Astrocyte (in vitro differentiated cells and primary cell): ENCODE data around the gene PDP2.

Experiments used
- EZH2 ChIP-seq: IDR thresholded peaks from 2 replicates; pipeline ENCODE4 v1.6.1; 2012; ENCODE audit warnings: mild to moderate bottlenecking, low read length, inconsistent platforms; ENCODE audit not compliant: insufficient read depth
- TF ChIP-seq, protein P1 (sequence below): IDR thresholded peaks from 2 replicates; pipeline ENCODE4 v1.5.1; 2011; ENCODE audit warnings: low read depth, mild to moderate bottlenecking, inconsistent platforms, low read length, moderate library complexity; ENCODE audit not compliant: insufficient read depth

GRCh38 chr16:66878067-66878466 is 2.2 kb upstream of the PDP2 start:
- TF ChIP-seq, protein P1, sequence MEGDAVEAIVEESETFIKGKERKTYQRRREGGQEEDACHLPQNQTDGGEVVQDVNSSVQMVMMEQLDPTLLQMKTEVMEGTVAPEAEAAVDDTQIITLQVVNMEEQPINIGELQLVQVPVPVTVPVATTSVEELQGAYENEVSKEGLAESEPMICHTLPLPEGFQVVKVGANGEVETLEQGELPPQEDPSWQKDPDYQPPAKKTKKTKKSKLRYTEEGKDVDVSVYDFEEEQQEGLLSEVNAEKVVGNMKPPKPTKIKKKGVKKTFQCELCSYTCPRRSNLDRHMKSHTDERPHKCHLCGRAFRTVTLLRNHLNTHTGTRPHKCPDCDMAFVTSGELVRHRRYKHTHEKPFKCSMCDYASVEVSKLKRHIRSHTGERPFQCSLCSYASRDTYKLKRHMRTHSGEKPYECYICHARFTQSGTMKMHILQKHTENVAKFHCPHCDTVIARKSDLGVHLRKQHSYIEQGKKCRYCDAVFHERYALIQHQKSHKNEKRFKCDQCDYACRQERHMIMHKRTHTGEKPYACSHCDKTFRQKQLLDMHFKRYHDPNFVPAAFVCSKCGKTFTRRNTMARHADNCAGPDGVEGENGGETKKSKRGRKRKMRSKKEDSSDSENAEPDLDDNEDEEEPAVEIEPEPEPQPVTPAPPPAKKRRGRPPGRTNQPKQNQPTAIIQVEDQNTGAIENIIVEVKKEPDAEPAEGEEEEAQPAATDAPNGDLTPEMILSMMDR, result no peak
- no peak for TF ChIP-seq EZH2
